ENCODE results near the gene ELMO1.

DNA sequence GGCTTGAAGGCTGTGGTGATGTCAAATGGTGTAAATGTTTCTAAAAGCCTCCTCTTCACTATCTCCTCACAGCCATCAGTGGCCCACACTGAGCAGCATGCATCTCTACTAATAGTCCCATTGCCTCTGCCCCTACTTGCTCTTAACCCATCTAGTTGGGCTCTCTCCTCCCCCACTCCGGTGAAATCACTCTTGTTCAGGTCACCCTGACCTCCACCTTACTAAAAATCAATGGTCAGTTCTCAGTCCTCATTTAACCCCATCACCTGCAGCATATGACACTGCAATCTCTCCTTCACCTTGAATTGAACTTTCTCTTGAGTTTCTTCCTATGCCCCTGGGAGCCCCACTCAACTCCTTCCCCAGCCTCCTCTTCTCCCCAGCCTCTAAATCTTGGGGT is 369.2 kb downstream of the ELMO1 start:
- no peak for TF ChIP-seq POLR2A (IDR thresholded peaks at IDR 0.05; ENCODE audit: low read length)
- no peak for TF ChIP-seq GATA1 (IDR thresholded peaks at IDR 0.05; ENCODE audit: low read depth, low read length)
